Thyroid gland (tissue), 4 donors: Measurements from ENCODE around the gene MEAF6.

Experiments
- CTCF ChIP-seq, 6 experiments: fragments of 200-600 bp in 3 of 6; fragments of 450-650 bp in 3 of 6; sonication (generic) in 3 of 6; IDR thresholded peaks; one replicate each; pipeline ENCODE4 v1.5.1; 2016 to 2019; ENCODE audit warnings: antibody characterized with exemption in 6 of 6, mild to moderate bottlenecking in 2 of 6, inconsistent platforms in 1 of 6, moderate library complexity in 1 of 6
- POLR2A ChIP-seq, 2 donors: fragments of 450-650 bp; IDR thresholded peaks; one replicate each; pipeline ENCODE4 v1.6.1; 2017; ENCODE audit warnings: antibody characterized with exemption in 2 of 2, mild to moderate bottlenecking in 2 of 2, moderate library complexity in 1 of 2

DNA sequence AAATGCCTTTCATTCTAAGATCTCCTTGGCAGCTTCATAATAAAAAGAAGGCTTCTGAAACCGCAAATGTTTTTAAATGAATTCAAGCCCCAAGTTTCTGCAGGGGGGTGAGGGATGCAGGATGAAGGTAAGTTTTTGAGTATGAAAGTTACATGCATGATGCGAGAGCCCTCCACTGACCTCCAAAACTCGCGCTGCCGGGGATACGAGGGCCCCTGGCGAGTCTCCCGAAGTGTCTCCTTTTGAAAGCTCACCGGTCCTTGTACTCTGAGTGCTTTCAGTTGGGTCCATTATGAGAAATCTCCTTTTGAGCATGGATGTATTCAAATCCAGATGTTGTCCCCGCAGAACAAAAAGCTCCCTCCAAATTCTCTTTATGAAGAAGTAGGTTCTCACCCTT lies 59.0 kb downstream of the MEAF6 start:
- TF ChIP-seq POLR2A (IDR thresholded peaks at IDR 0.05): no peak
- no peak for TF ChIP-seq CTCF (IDR thresholded peaks at IDR 0.05)
